ENCODE measurements around the gene SOHLH1. TPM values are rescaled to one million over a fixed set of nuclear protein-coding genes. Genes with fewer than 3 reads are reported as not detected.

SOHLH1 gene
- polyA plus RNA-seq, 2 of the 4 experiments (the other 2 are of a cell fraction), result not detected

DNA sequence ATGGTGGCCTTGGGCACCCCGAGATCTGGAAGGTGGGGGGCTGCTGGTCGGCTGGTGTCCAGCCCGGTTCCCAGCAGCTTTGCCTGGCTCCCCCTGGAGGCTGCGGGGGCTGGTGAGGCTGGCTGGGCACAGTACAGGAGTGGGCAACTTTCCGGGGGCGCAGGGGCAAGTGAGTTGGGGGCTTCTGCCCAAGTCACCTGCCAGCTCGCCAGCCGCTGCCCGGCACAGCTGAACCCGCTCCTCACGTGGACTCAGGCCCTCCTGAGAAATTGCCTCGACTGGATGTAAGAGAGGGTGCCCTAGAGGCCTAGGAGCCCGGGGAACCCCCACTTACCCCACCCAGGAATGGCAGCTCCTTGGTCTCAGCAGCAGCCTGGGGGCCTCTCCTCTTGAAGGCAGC, 18.1 kb upstream of the SOHLH1 start:
- DNase-seq (ENCODE audit: low read depth in 1 of 2, low spot score in 1 of 2), result no peak
- FAIRE-seq, result no peak
- no peak for ATAC-seq
- POLR2A ChIA-PET, result no interaction called here
- WGBS (ENCODE audit: missing lambda C conversion rate), result 22% methylated on average over 12 of the region's 13 CpGs
- Histone ChIP-seq H3K27ac (no peak overlapping the region), H3K9me3 (no peaks in the 10 kb centered on the region), H3K4me3 (no peak overlapping the region), H3K4me2 (no peak overlapping the region), H3K4me1 (no peaks in the 10 kb centered on the region)
- no peak for TF ChIP-seq CTCF (IDR thresholded peaks at IDR 0.05)
- TF ChIP-seq ZC3H11A (IDR thresholded peaks at IDR 0.05), result no peak
- TF ChIP-seq USF2 (IDR thresholded peaks at IDR 0.05), result no peak
- TF ChIP-seq RARB (CRISPR knock-in tag; IDR thresholded peaks at IDR 0.05), result no peak
- CTCF ChIA-PET, result interaction anchor here (1.8 kb wide), 1 partner anchor 14 kb away, joined by 4 read pairs; no protein-coding TSS in a partner anchor

DNA sequence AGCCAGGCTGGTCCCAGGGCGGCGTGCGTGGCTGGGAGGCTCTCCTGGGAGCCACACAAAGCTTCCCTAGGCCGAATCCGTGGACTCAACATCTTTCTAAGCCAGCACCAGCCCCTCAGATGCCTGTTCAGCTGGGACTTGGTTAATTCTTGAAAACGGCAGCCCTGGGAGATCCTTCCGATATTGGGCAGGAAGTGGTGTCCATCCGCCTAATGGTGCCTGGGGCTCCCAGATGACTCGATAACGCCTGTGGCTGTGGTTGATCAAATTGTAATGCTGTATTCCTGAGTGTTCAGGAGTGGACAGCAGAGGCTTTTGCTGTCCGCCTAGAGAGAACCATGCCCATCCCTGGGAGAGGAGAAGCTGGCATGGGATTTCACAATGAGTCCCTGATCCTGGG, 16.8 kb upstream of the SOHLH1 start:
- Histone ChIP-seq H3K4me2 (no peak overlapping the region), H3K27ac (no peak overlapping the region), H3K4me3 (no peak overlapping the region), H3K9me3 (no peaks in the 10 kb centered on the region), H3K4me1 (no peaks in the 10 kb centered on the region)
- ChIA-PET POLR2A (no interaction called here), CTCF (interaction anchor here (1.8 kb wide), 1 partner anchor 12 kb away, joined by 4 read pairs; no protein-coding TSS in a partner anchor)
- FAIRE-seq (no peak), DNase-seq (ENCODE audit: low read depth in 1 of 2, low spot score in 1 of 2) (no peak), ATAC-seq (no peak)
- TF ChIP-seq RAD21 (conservative IDR thresholded peaks at IDR 0.05 in 1 of 2, IDR thresholded peaks at IDR 0.05 in 1 of 2) (no peak), EP300 (IDR thresholded peaks at IDR 0.05) (no peak), CHD4 (IDR thresholded peaks at IDR 0.05; ENCODE audit: borderline replicate concordance) (no peak), FOSB (CRISPR knock-in tag; IDR thresholded peaks at IDR 0.05) (no peak), CBX2 (IDR thresholded peaks at IDR 0.05; ENCODE audit: borderline replicate concordance, low read depth) (no peak)
- WGBS (ENCODE audit: missing lambda C conversion rate), result 65% methylated on average over 11 of the region's 11 CpGs

- WGBS (ENCODE audit: missing lambda C conversion rate), result 41% methylated on average over 22 of the region's 23 CpGs
- FAIRE-seq (no peak), ATAC-seq (no peak), DNase-seq (ENCODE audit: low read depth in 1 of 2, low spot score in 1 of 2) (no peak)
- Histone ChIP-seq H3K9me3 (no peaks in the 10 kb centered on the region), H3K27ac (no peak overlapping the region), H3K4me2 (no peak overlapping the region), H3K4me1 (no peaks in the 10 kb centered on the region), H3K4me3 (no peak overlapping the region)
- CTCF ChIA-PET, result interaction anchor here (0.8 to 1.2 kb wide), 2 partner anchors 9 to 12 kb away, joined by 3 to 4 read pairs; partner anchors contain the start of gene KCNT1
- POLR2A ChIA-PET, result no interaction called here
- TF ChIP-seq CEBPB (IDR thresholded peaks at IDR 0.05), result no peak
- no peak for TF ChIP-seq TP53 (CRISPR knock-in tag; IDR thresholded peaks at IDR 0.05)
- TF ChIP-seq CHD2 (IDR thresholded peaks at IDR 0.05; ENCODE audit: low read length, partially characterized antibody), result no peak
- TF ChIP-seq EP300 (IDR thresholded peaks at IDR 0.05), result no peak
- TF ChIP-seq GATA3 (IDR thresholded peaks at IDR 0.05; ENCODE audit: borderline replicate concordance), result no peak
- TF ChIP-seq, protein P1, sequence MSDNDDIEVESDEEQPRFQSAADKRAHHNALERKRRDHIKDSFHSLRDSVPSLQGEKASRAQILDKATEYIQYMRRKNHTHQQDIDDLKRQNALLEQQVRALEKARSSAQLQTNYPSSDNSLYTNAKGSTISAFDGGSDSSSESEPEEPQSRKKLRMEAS (IDR thresholded peaks at IDR 0.05), result no peak
These were observed 15.8 kb upstream of the SOHLH1 start for GRCh38 chr9:135715056-135715595.

DNA sequence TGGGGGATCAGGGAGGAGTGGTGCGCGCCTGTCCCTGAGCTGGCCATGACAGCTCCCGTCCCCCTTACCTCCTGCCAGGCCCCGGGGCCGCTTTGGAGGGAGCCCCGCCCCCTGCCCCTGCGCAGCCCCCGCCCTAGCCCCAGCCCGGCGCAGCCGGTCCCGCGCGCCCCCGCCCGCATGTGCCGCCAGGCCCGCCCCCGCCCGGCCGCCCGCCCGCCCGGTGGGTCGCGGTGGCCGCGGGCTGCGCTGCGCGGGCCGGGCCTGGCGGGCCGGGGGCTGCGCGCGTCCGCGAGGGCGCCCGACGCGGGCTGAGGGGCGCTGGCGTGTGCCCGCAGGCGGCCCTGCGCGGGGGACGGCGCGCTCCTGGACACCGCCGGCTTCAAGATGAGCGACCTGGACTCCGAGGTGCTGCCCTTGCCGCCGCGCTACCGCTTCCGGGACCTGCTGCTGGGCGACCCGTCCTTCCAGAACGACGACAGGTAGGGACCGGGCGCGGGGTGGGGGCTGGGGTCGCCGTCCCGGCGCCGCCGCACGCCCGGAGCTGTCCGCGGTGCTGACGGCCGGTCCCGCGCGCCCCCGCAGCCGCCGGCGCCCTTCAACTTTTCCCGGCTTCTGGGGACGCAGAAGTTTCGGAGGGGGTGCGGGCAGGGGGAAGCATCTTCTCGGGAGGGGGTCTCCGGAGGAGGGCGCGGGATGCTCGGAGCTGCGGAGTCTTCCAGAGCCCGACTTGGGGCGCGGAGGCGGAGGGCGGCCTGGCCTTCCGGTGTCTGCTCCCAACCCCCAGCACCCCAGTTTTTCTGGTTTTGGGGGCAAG, 15.2 kb upstream of the SOHLH1 start:
- Histone ChIP-seq H3K27ac (no peak overlapping the region), H3K9me3 (no peaks in the 10 kb centered on the region), H3K4me3 (no peak overlapping the region), H3K4me2 (no peak overlapping the region), H3K4me1 (no peaks in the 10 kb centered on the region)
- POLR2A ChIA-PET, result no interaction called here
- FAIRE-seq (no peak), ATAC-seq (no peak), DNase-seq (ENCODE audit: low read depth in 1 of 2, low spot score in 1 of 2) (no peak)
- WGBS (ENCODE audit: missing lambda C conversion rate), result 63% methylated on average over 11 of the region's 103 CpGs
- peak; percentile 75; the same call in 1 of the 2 replicates for TF ChIP-seq REST (IDR thresholded peaks at IDR 0.05)
- TF ChIP-seq HDAC2 (IDR thresholded peaks at IDR 0.05), result no peak
- CTCF ChIA-PET, result interaction anchor here (0.9 to 1.6 kb wide), 4 partner anchors 12 to 210 kb away, joined by 3 to 6 read pairs (median 4); partner anchors contain the start of gene KCNT1

All from A549 (cell line).